K562 (cell line): ENCODE measurements around the gene CARD9. TPM values are rescaled to one million over a fixed set of nuclear protein-coding genes. Genes with fewer than 3 reads are reported as not detected.
A peak's percentile ranks its signal among the peaks of the same experiment; 100 is the strongest.

Experiments used
- ADNP ChIP-seq: fragments of 200-800 bp; sonication (Bioruptor generic); IDR thresholded peaks from 2 replicates; pipeline ENCODE4 v1.6.1; 2016; ENCODE audit warnings: missing genetic modification characterization, missing compliant biosample characterization
- BRF1 ChIP-seq: IDR thresholded peaks from 3 replicates; pipeline ENCODE4 v1.6.1; 2011; ENCODE audit warnings: borderline replicate concordance, mild to moderate bottlenecking; ENCODE audit not compliant: insufficient read length; ENCODE audit errors: extremely low read depth
- CSDE1 ChIP-seq, 2 experiments: fragments of 450-650 bp; IDR thresholded peaks; 2 replicates each; pipeline ENCODE4 v1.6.1; 2016; ENCODE audit warnings: mild to moderate bottlenecking in 1 of 2
- DMBX1 ChIP-seq: fragments of 250-450 bp; sonication (Bioruptor Pico); IDR thresholded peaks from 2 replicates; pipeline ENCODE4 v1.8.0; 2022; ENCODE audit warnings: inconsistent platforms, mild to moderate bottlenecking, moderate library complexity, borderline replicate concordance
- FOXK2 ChIP-seq, 2 experiments: fragments of 450-650 bp; IDR thresholded peaks in 1 of 2; conservative IDR thresholded peaks in 1 of 2; 2 replicates each; pipeline ENCODE4 v1.6.1; 2016; ENCODE audit warnings: low read depth in 2 of 2, mild to moderate bottlenecking in 1 of 2
- HMG20B ChIP-seq: fragments of 250-450 bp; sonication (Bioruptor Pico); IDR thresholded peaks from 2 replicates; pipeline ENCODE4 v1.5.0; 2021; ENCODE audit warnings: mild to moderate bottlenecking
- ILF3 ChIP-seq: fragments of 450-650 bp; IDR thresholded peaks from 2 replicates; pipeline ENCODE4 v1.6.1; 2018; ENCODE audit warnings: antibody characterized with exemption, mild to moderate bottlenecking, moderate library complexity, borderline replicate concordance
- KAT7 ChIP-seq: sonication (generic); formaldehyde crosslinking; IDR thresholded peaks from 2 replicates; pipeline ENCODE4 v1.8.0; 2022; ENCODE audit warnings: missing genetic modification reagents, mild to moderate bottlenecking, borderline replicate concordance
- KLF13 ChIP-seq: fragments of 450-650 bp; IDR thresholded peaks from 2 replicates; pipeline ENCODE4 v1.6.1; 2016; ENCODE audit warnings: missing genetic modification characterization, low read depth, mild to moderate bottlenecking, missing compliant biosample characterization, moderate library complexity, borderline replicate concordance
- L3MBTL2 ChIP-seq: fragments of 450-650 bp; IDR thresholded peaks from 2 replicates; pipeline ENCODE4 v1.6.1; 2016; ENCODE audit warnings: mild to moderate bottlenecking, moderate library complexity
- MAZ ChIP-seq, 2 experiments: fragments of 450-650 bp in 1 of 2; sonication (generic) in 1 of 2; formaldehyde crosslinking; IDR thresholded peaks in 1 of 2; conservative IDR thresholded peaks in 1 of 2; 2 replicates each; pipeline versions ENCODE4 v1.4.0 to v1.5.0; 2020; ENCODE audit warnings: mild to moderate bottlenecking in 1 of 2, missing genetic modification reagents in 1 of 2
- NFATC3 ChIP-seq: fragments of 450-650 bp; IDR thresholded peaks from 2 replicates; pipeline ENCODE4 v1.6.1; 2017; ENCODE audit warnings: mild to moderate bottlenecking
- NFE2 ChIP-seq: IDR thresholded peaks from 2 replicates; pipeline ENCODE4 v1.6.1; 2014; ENCODE audit warnings: antibody characterized with exemption, low read depth
- PHF20 ChIP-seq: fragments of 450-650 bp; IDR thresholded peaks from 2 replicates; pipeline ENCODE4 v1.6.1; 2018; ENCODE audit not compliant: partially characterized antibody
- RCOR1 ChIP-seq, 2 experiments: IDR thresholded peaks; 2 replicates each; pipeline ENCODE4 v1.6.1; 2012; ENCODE audit warnings: low read depth in 2 of 2, low read length in 2 of 2, borderline replicate concordance in 1 of 2, improper control_type of control experiment in 1 of 2
- RFX5 ChIP-seq: IDR thresholded peaks from 2 replicates; pipeline ENCODE4 v1.6.1; 2011; ENCODE audit warnings: low read depth, mild to moderate bottlenecking, improper control_type of control experiment, low read length
- RNF2 ChIP-seq: sonication (generic); IDR thresholded peaks from 2 replicates; pipeline ENCODE4 v1.6.1; 2016
- SAFB2 ChIP-seq: fragments of 200-400 bp; formaldehyde crosslinking; IDR thresholded peaks from 2 replicates; pipeline ENCODE4 v1.6.1; 2018; ENCODE audit warnings: borderline replicate concordance, low read length, low read depth, moderate library complexity; ENCODE audit not compliant: severe bottlenecking
- SAP30 ChIP-seq: fragments of 200-600 bp; sonication (generic); IDR thresholded peaks from 2 replicates; pipeline ENCODE4 v1.6.1; 2012; ENCODE audit warnings: borderline replicate concordance, low read depth, mild to moderate bottlenecking, moderate library complexity, low read length, control low read depth, inconsistent platforms; ENCODE audit not compliant: insufficient read depth, poor library complexity, severe bottlenecking
- SMARCA5 ChIP-seq: fragments of 450-650 bp; IDR thresholded peaks from 2 replicates; pipeline ENCODE4 v1.6.1; 2016
- SMARCC2 ChIP-seq: fragments of 450-650 bp; IDR thresholded peaks from 2 replicates; pipeline ENCODE4 v1.6.1; 2017; ENCODE audit warnings: antibody characterized with exemption, moderate library complexity, mild to moderate bottlenecking, low read depth
- ZKSCAN8 ChIP-seq: fragments of 200-800 bp; sonication (Bioruptor generic); IDR thresholded peaks from 2 replicates; pipeline ENCODE4 v1.6.1; 2016; ENCODE audit warnings: missing genetic modification characterization, missing compliant biosample characterization
- ZNF124 ChIP-seq: sonication (generic); formaldehyde crosslinking; IDR thresholded peaks from 2 replicates; pipeline ENCODE4 v1.8.1; 2022; ENCODE audit warnings: missing genetic modification reagents
- ZNF347 ChIP-seq: fragments of 450-650 bp; formaldehyde crosslinking; IDR thresholded peaks from 2 replicates; pipeline ENCODE4 v1.4.0; 2020; ENCODE audit warnings: low read depth, mild to moderate bottlenecking, moderate library complexity
- ZNF507 ChIP-seq: conservative IDR thresholded peaks from 2 replicates; pipeline ENCODE4 v1.6.1; 2017; ENCODE audit warnings: missing genetic modification characterization, missing compliant biosample characterization
- ZNF583 ChIP-seq: fragments of 250-450 bp; sonication (Bioruptor Pico); IDR thresholded peaks from 2 replicates; pipeline ENCODE4 v1.4.0; 2020
- ZNF639 ChIP-seq, 2 experiments: fragments of 200-800 bp in 1 of 2; sonication (Bioruptor generic) in 1 of 2; sonication (generic) in 1 of 2; formaldehyde crosslinking in 1 of 2; IDR thresholded peaks in 1 of 2; conservative IDR thresholded peaks in 1 of 2; 2 replicates each; pipeline versions ENCODE4 v1.5.0 to v1.6.1; 2016 to 2020; ENCODE audit warnings: missing compliant biosample characterization in 1 of 2, missing genetic modification characterization in 1 of 2, missing genetic modification reagents in 1 of 2
- ZNF780A ChIP-seq: fragments of 250-450 bp; sonication (Bioruptor Pico); IDR thresholded peaks from 2 replicates; pipeline ENCODE4 v1.5.0; 2021; ENCODE audit warnings: mild to moderate bottlenecking
- ZNF830 ChIP-seq: fragments of 250-450 bp; sonication (Bioruptor Pico); IDR thresholded peaks from 2 replicates; pipeline ENCODE4 v1.5.0; 2021; ENCODE audit warnings: mild to moderate bottlenecking
- polyA plus RNA-seq, 8 experiments: library from polyadenylated mRNA; depleted of rRNA in 4 of 8; stranded (reverse) in 5 of 8; unstranded in 3 of 8; fragments of >200 nt; fragmentation: Nextera tagmentation in 2 of 8; fragmentation: Illumina TruSeq in 1 of 8; extraction: Ambion mirVana in 2 of 8; extraction: Trizol in 1 of 8; gene quantifications; 2 replicates each; pipeline versions ENCODE4 v1.2.1 to v1.2.3, GENCODE V29; 2011 to 2014; ENCODE audit warnings: inconsistent platforms in 1 of 8, missing spikeins in 1 of 8
- total RNA-seq, 7 experiments: library from RNA; depleted of rRNA in 6 of 7; stranded (reverse); fragments of >200 nt in 6 of 7; fragmentation: Illumina TruSeq in 2 of 7; extraction: Trizol in 2 of 7; gene quantifications; 2 replicates each; pipeline versions ENCODE4 v1.2.1 to v1.2.3, GENCODE V29; 2011 to 2021; ENCODE audit warnings: low replicate concordance in 1 of 7

The CARD9 gene
- total and polyA plus RNA-seq, 9 of the 15 experiments (the other 6 are each of a cell fraction or from before 2014, with no cell fraction given): 1.7 to 53.0 (median 9.7) TPM

- no peak for TF ChIP-seq ZNF830 (CRISPR knock-in tag)
- TF ChIP-seq MAZ (CRISPR knock-in tag; conservative IDR thresholded peaks at IDR 0.05 in 1 of 2, IDR thresholded peaks at IDR 0.05 in 1 of 2): peak; percentile 93 to 94
- TF ChIP-seq ZNF780A (CRISPR knock-in tag): no peak
- peak; percentile 100 for TF ChIP-seq L3MBTL2
- TF ChIP-seq ZNF347 (CRISPR knock-in tag): no peak
- no peak; a peak in 1 of 4 replicates for TF ChIP-seq CSDE1 (IDR thresholded peaks at IDR 0.05)
- TF ChIP-seq DMBX1 (CRISPR knock-in tag): no peak; the same call in 1 of the 2 replicates
- no peak for TF ChIP-seq SMARCA5
- TF ChIP-seq ZNF507 (tag): no peak
- peak; percentile 59 for TF ChIP-seq PHF20
- no peak for TF ChIP-seq BRF1
- no peak for TF ChIP-seq HMG20B (CRISPR knock-in tag)
- 0 out of 2 replicates have a peak, but pooled peaks have one; percentile 13 for TF ChIP-seq ILF3
- peak in 1 of 2 experiments; percentile 60; a peak in 1 of 4 replicates for TF ChIP-seq RCOR1 (IDR thresholded peaks at IDR 0.05; ENCODE audit: borderline replicate concordance in 1 of 2, low read depth in 2 of 2, low read length in 2 of 2)
- TF ChIP-seq SAFB2: no peak
- peak; percentile 91; the same call in 1 of the 2 replicates for TF ChIP-seq RNF2
- 0 out of 2 replicates have a peak, but pooled peaks have one; percentile 20 for TF ChIP-seq NFE2
- TF ChIP-seq ZNF124: 0 out of 2 replicates have a peak, but pooled peaks have one; percentile 17
- TF ChIP-seq SMARCC2: no peak
- TF ChIP-seq ZNF639 (CRISPR knock-in tag; conservative IDR thresholded peaks at IDR 0.05 in 1 of 2, IDR thresholded peaks at IDR 0.05 in 1 of 2): peak in 1 of 2 experiments; percentile 93; a peak in 2 of 4 replicates
- TF ChIP-seq KLF13: 0 out of 2 replicates have a peak, but pooled peaks have one; percentile 63
- TF ChIP-seq FOXK2 (conservative IDR thresholded peaks at IDR 0.05 in 1 of 2, IDR thresholded peaks at IDR 0.05 in 1 of 2; ENCODE audit: low read depth in 2 of 2): no peak
- 0 out of 2 replicates have a peak, but pooled peaks have one; percentile 52 for TF ChIP-seq ZNF583 (CRISPR knock-in tag)
- TF ChIP-seq KAT7 (CRISPR knock-in tag): peak; percentile 59; the same call in 1 of the 2 replicates
- TF ChIP-seq ZKSCAN8 (CRISPR knock-in tag): no peak
- TF ChIP-seq SAP30: peak; percentile 93
- no peak for TF ChIP-seq ADNP (tag)
- no peak for TF ChIP-seq NFATC3
- no peak for TF ChIP-seq RFX5
Observed at GRCh38 chr9:136363106-136363948, 10.1 kb downstream of the CARD9 start, which contains the start of gene DNLZ (continued).
